Measurements from ENCODE around the gene LSAMP.

The LSAMP gene

GRCh38 chr3:116181159-116181558, 264.1 kb downstream of the LSAMP start:
- no peaks in the 10 kb centered on the region for H3K36me3 ChIP-seq (ENCODE audit: insufficient read depth, low read depth, low read length)
- no peak overlapping the region for H3K27ac ChIP-seq (ENCODE audit: low read length)
- H3K4me3 ChIP-seq (ENCODE audit: low read length): no peak overlapping the region
- H3K9me3 ChIP-seq (ENCODE audit: insufficient read depth, low read depth, low read length): no peaks in the 10 kb centered on the region
- no peak overlapping the region for H3K9ac ChIP-seq (ENCODE audit: low read depth, low read length)
- no peaks in the 10 kb centered on the region for H3K27me3 ChIP-seq (ENCODE audit: insufficient read depth, low read length)
- peaks cover 10% of the 10 kb centered on the region; the same call in 1 of the 2 replicates for H3K4me1 ChIP-seq (ENCODE audit: insufficient read depth, low read length)

- H3K36me3 ChIP-seq (ENCODE audit: insufficient read depth, low read depth, low read length): no peaks in the 10 kb centered on the region
- H3K27me3 ChIP-seq (ENCODE audit: insufficient read depth, low read length): no peaks in the 10 kb centered on the region
- H3K9ac ChIP-seq (ENCODE audit: low read depth, low read length): no peak overlapping the region
- peaks cover 10% of the 10 kb centered on the region; the same call in 1 of the 2 replicates for H3K4me1 ChIP-seq (ENCODE audit: insufficient read depth, low read length)
- no peaks in the 10 kb centered on the region for H3K9me3 ChIP-seq (ENCODE audit: insufficient read depth, low read depth, low read length)
- no peak overlapping the region for H3K27ac ChIP-seq (ENCODE audit: low read length)
- no peak overlapping the region for H3K4me3 ChIP-seq (ENCODE audit: low read length)
Measured at GRCh38 chr3:116179091-116179490, 266.2 kb downstream of the LSAMP start.

DNA sequence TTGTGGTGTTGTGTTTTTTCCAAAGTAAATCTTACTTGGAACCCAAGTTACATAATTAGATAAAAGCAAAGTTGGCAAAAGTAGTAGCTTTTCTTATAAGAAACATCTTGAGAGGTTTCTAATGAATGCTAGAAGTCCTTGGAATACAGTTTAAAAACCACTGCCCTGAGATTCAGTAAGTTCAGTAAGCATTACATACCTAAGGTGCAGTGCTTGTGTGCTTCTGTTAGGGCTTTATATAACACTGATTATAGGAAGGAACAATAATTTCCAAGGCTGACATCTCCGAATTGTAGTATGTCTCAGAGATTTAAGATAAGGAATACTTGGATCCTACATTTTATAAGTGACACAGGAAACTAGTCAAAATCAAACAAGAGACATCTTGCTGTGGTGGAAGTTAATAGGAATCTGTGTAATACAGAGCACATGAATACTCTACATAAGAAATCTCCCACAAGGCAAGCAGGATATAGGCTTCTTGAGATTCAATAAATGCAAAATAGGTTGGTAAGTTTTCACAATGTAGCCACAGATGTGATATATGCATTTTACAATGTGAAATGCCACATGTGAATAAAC, 268.2 kb downstream of the LSAMP start:
- Histone ChIP-seq H3K27ac (ENCODE audit: low read length) (no peak overlapping the region), H3K4me1 (ENCODE audit: insufficient read depth, low read length) (peaks cover 10% of the 10 kb centered on the region; the same call in 1 of the 2 replicates), H3K27me3 (ENCODE audit: insufficient read depth, low read length) (no peaks in the 10 kb centered on the region), H3K4me3 (ENCODE audit: low read length) (no peak overlapping the region), H3K9ac (ENCODE audit: low read depth, low read length) (no peak overlapping the region), H3K36me3 (ENCODE audit: insufficient read depth, low read depth, low read length) (no peaks in the 10 kb centered on the region), H3K9me3 (ENCODE audit: insufficient read depth, low read depth, low read length) (no peaks in the 10 kb centered on the region)

GRCh38 chr3:116166121-116166520, 279.2 kb downstream of the LSAMP start:
- H3K4me3 ChIP-seq (ENCODE audit: low read length): no peak overlapping the region
- H3K4me1 ChIP-seq (ENCODE audit: insufficient read depth, low read length): no peaks in the 10 kb centered on the region; the same call in 1 of the 2 replicates
- H3K27me3 ChIP-seq (ENCODE audit: insufficient read depth, low read length): no peaks in the 10 kb centered on the region
- H3K9ac ChIP-seq (ENCODE audit: low read depth, low read length): no peak overlapping the region
- H3K27ac ChIP-seq (ENCODE audit: low read length): no peak overlapping the region
- no peaks in the 10 kb centered on the region for H3K36me3 ChIP-seq (ENCODE audit: insufficient read depth, low read depth, low read length)
- H3K9me3 ChIP-seq (ENCODE audit: insufficient read depth, low read depth, low read length): no peaks in the 10 kb centered on the region

- Histone ChIP-seq H3K4me1 (ENCODE audit: insufficient read depth, low read length) (no peaks in the 10 kb centered on the region; the same call in 1 of the 2 replicates), H3K9ac (ENCODE audit: low read depth, low read length) (no peak overlapping the region), H3K36me3 (ENCODE audit: insufficient read depth, low read depth, low read length) (no peaks in the 10 kb centered on the region), H3K27ac (ENCODE audit: low read length) (no peak overlapping the region), H3K27me3 (ENCODE audit: insufficient read depth, low read length) (no peaks in the 10 kb centered on the region), H3K9me3 (ENCODE audit: insufficient read depth, low read depth, low read length) (no peaks in the 10 kb centered on the region), H3K4me3 (ENCODE audit: low read length) (no peak overlapping the region)
Measured at GRCh38 chr3:116165641-116166040, 279.6 kb downstream of the LSAMP start.

- H3K36me3 ChIP-seq (ENCODE audit: insufficient read depth, low read depth, low read length): no peaks in the 10 kb centered on the region
- no peak overlapping the region for H3K4me3 ChIP-seq (ENCODE audit: low read length)
- H3K4me1 ChIP-seq (ENCODE audit: insufficient read depth, low read length): no peaks in the 10 kb centered on the region; the same call in 1 of the 2 replicates
- no peaks in the 10 kb centered on the region for H3K9me3 ChIP-seq (ENCODE audit: insufficient read depth, low read depth, low read length)
- no peak overlapping the region for H3K27ac ChIP-seq (ENCODE audit: low read length)
- H3K27me3 ChIP-seq (ENCODE audit: insufficient read depth, low read length): no peaks in the 10 kb centered on the region
- no peak overlapping the region for H3K9ac ChIP-seq (ENCODE audit: low read depth, low read length)
Measured at GRCh38 chr3:116165135-116165534, 280.2 kb downstream of the LSAMP start.

GRCh38 chr3:116164039-116164438, 281.2 kb downstream of the LSAMP start:
- H3K27ac ChIP-seq (ENCODE audit: low read length): no peak overlapping the region

GRCh38 chr3:116161575-116162525, 283.4 kb downstream of the LSAMP start:
- no peak overlapping the region for H3K4me3 ChIP-seq (ENCODE audit: low read length)
- no peaks in the 10 kb centered on the region for H3K36me3 ChIP-seq (ENCODE audit: insufficient read depth, low read depth, low read length)
- no peaks in the 10 kb centered on the region for H3K27me3 ChIP-seq (ENCODE audit: insufficient read depth, low read length)
- H3K27ac ChIP-seq (ENCODE audit: low read length): no peak overlapping the region
- no peak overlapping the region for H3K9ac ChIP-seq (ENCODE audit: low read depth, low read length)
- no peaks in the 10 kb centered on the region for H3K9me3 ChIP-seq (ENCODE audit: insufficient read depth, low read depth, low read length)
- no peaks in the 10 kb centered on the region; the same call in 1 of the 2 replicates for H3K4me1 ChIP-seq (ENCODE audit: insufficient read depth, low read length)

More at GRCh38 chr3:116164039-116164438, 281.2 kb downstream of the LSAMP start:
- Histone ChIP-seq H3K4me3 (ENCODE audit: low read length) (no peak overlapping the region), H3K36me3 (ENCODE audit: insufficient read depth, low read depth, low read length) (no peaks in the 10 kb centered on the region), H3K27me3 (ENCODE audit: insufficient read depth, low read length) (no peaks in the 10 kb centered on the region), H3K4me1 (ENCODE audit: insufficient read depth, low read length) (no peaks in the 10 kb centered on the region; the same call in 1 of the 2 replicates), H3K9me3 (ENCODE audit: insufficient read depth, low read depth, low read length) (no peaks in the 10 kb centered on the region), H3K9ac (ENCODE audit: low read depth, low read length) (no peak overlapping the region)

DNA sequence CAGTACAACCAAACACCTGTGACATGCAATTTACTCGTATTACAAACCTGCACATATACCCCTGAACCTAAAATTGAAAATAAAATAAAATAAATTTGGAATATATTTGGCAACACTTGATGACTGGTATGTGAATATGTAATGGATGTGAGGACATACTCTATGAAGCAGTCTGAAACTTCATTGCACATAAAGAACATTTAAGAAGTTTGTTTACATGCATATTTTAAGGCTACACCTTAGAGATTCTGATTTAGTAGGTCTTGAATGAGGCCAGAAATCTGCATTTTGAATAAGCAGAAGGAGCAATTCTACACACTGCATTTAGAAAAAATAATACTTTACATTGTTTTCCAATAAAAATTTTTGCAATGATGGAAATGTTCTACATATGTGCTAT, 284.7 kb downstream of the LSAMP start:
- no peaks in the 10 kb centered on the region for H3K9me3 ChIP-seq (ENCODE audit: insufficient read depth, low read depth, low read length)
- H3K36me3 ChIP-seq (ENCODE audit: insufficient read depth, low read depth, low read length): no peaks in the 10 kb centered on the region
- no peak overlapping the region for H3K9ac ChIP-seq (ENCODE audit: low read depth, low read length)
- no peak overlapping the region for H3K27ac ChIP-seq (ENCODE audit: low read length)
- H3K4me1 ChIP-seq (ENCODE audit: insufficient read depth, low read length): no peaks in the 10 kb centered on the region; the same call in 1 of the 2 replicates
- no peaks in the 10 kb centered on the region for H3K27me3 ChIP-seq (ENCODE audit: insufficient read depth, low read length)
- H3K4me3 ChIP-seq (ENCODE audit: low read length): no peak overlapping the region

DNA sequence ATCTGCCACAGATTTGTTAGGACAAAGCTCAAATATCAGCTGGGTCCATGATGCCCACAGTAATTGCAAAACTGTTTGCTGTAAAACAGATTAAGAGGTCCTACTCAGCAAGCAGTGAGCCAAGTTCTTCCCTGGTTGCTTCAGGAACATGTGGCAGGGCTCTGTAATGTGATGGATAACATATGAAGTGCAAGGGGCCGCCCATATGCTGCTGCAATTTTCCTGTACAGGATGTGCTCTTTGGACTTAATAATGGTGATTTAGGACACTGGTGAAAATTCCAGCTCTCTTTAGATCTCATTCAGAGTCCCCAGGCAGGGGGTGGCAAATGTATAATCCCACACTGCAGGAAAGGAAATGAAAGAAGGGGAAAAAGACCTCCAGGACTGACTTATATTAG, 289.4 kb downstream of the LSAMP start:
- Histone ChIP-seq H3K9me3 (ENCODE audit: insufficient read depth, low read depth, low read length) (no peaks in the 10 kb centered on the region), H3K4me1 (ENCODE audit: insufficient read depth, low read length) (peaks cover 3% of the 10 kb centered on the region; the same call in 1 of the 2 replicates), H3K27me3 (ENCODE audit: insufficient read depth, low read length) (no peaks in the 10 kb centered on the region), H3K4me3 (ENCODE audit: low read length) (no peak overlapping the region), H3K9ac (ENCODE audit: low read depth, low read length) (no peak overlapping the region), H3K27ac (ENCODE audit: low read length) (no peak overlapping the region), H3K36me3 (ENCODE audit: insufficient read depth, low read depth, low read length) (no peaks in the 10 kb centered on the region)

- no peak overlapping the region for H3K27ac ChIP-seq (ENCODE audit: low read length)
- H3K27me3 ChIP-seq (ENCODE audit: insufficient read depth, low read length): no peaks in the 10 kb centered on the region
- H3K36me3 ChIP-seq (ENCODE audit: insufficient read depth, low read depth, low read length): no peaks in the 10 kb centered on the region
Measured at GRCh38 chr3:116154389-116154788, 290.9 kb downstream of the LSAMP start.

More at GRCh38 chr3:116154389-116154788, 290.9 kb downstream of the LSAMP start:
- H3K4me3 ChIP-seq (ENCODE audit: low read length): no peak overlapping the region
- H3K4me1 ChIP-seq (ENCODE audit: insufficient read depth, low read length): peaks cover 16% of the 10 kb centered on the region; the same call in 1 of the 2 replicates
- H3K9ac ChIP-seq (ENCODE audit: low read depth, low read length): no peak overlapping the region
- no peaks in the 10 kb centered on the region for H3K9me3 ChIP-seq (ENCODE audit: insufficient read depth, low read depth, low read length)

Data from iPS-20b (cell line).